Activated CD4-positive, alpha-beta T cell treated with anti-CD3 and anti-CD28 coated beads for 48 hours (primary cell): Measurements from ENCODE around the gene FCHO2.
"Not testable (repeated sequence)": the region's sequence is repeated elsewhere in the genome, so short reads cannot be mapped to it uniquely, and the experiment has no call there.

ENCODE experiments used
- DNase-seq: peaks from one replicate; pipeline ENCODE4 v3.0.0-alpha.2; 2020

The FCHO2 gene

GRCh38 chr5:72956324-72957140, 691 bp downstream of the FCHO2 start:
- peak; percentile 31 for DNase-seq

DNA sequence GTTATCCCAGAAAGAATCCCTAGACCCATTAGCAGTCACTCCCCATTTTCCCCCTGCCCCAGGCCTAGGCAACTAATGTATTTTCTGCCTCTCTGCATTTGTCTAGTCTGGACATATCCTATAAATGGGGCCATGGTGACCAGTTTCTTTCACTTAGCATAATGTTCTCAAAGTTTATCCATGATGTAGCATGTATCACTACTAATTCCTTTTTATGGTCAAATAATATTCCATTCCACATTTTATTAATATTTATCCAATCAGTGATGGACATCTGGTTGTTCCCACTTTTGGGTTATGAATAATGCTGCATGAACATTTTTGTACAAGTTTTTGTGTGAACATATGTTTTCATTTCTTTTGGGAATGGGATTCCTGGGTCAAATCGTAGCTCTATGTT, 1.5 kb downstream of the FCHO2 start:
- no peak for DNase-seq

GRCh38 chr5:72959257-72959656, 3.4 kb downstream of the FCHO2 start:
- DNase-seq = no peak

GRCh38 chr5:72974481-72974880, 18.6 kb downstream of the FCHO2 start:
- DNase-seq = not testable (repeated sequence)

DNA sequence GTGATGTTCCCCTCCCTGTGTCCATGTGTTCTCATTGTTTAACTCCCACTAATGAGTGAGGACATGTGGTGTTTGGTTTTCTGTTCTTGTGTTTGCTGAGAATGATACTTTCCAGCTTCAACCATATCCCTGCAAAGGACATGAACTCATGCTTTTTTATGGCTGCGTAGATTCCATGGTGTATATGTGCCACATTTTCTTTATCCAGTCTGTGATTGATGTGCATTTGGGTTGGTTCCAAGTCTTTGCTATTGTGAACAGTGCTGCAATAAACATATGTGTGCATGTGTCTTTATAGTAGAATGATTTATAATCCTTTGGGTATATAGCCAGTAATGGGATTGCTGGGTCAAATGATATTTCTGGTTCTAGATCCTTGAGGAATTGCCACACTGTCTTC, 21.0 kb downstream of the FCHO2 start:
- DNase-seq = not testable (repeated sequence)

GRCh38 chr5:72985719-72986118, 29.9 kb downstream of the FCHO2 start:
- no peak for DNase-seq

DNA sequence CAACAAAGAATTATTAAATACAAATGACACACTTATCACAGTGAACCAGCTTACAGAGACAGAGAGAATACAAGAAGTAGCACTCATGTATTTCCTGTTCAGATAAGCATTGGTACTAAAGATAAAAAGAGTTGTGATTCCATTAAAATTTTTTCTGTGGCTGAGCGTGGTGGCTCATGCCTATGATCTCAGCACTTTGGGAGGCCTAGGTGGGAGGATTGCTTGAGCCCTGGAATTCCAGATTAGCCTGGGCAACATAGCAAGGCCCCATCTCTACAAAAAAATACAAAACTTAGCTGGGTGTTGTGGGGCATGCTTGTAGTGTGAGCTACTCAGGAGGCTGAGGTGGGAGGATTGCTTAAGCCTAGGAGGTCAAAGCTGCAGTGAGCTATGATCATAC, 32.9 kb downstream of the FCHO2 start:
- no peak for DNase-seq

DNA sequence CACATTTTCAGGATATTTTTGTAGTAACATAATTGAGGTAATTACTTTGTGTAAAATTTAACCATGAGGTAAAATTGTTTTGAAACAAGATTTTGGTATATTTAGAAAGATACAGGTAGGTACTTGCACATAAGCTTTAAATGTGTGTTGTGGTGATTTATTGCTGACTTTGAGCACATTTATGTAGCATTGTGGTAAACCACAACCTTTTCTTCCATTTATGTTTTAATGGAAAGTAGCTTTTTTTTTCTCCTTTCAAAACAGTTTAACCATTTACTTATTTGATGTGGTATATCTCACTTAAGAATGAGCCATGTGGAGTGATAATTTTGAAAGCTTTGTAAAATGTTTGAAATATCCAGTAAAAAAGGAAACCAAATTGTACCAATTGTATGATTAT, 35.6 kb downstream of the FCHO2 start:
- DNase-seq = no peak

GRCh38 chr5:72994578-72994977, 38.7 kb downstream of the FCHO2 start:
- no peak for DNase-seq

GRCh38 chr5:72996632-72997031, 40.8 kb downstream of the FCHO2 start:
- DNase-seq = no peak

GRCh38 chr5:72999916-73000315, 44.1 kb downstream of the FCHO2 start:
- DNase-seq = no peak

DNA sequence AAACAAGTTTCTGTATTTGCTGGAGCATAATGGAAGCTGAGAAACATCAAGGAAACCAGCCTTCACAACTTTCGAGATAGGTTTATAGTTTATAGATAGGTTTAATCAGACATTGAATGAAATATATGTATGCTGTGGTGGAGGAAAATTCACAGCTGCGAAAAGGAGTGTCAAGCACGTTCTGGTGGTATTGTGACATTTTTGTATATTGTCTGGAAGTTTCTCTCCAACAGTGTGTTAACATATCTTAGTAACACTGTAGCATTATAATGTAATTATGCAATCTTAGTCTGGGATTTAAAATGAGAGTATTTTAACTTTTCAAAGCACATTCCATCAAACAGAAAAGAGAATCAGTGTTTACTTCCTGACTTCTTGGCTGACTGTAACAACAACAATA, 50.0 kb downstream of the FCHO2 start:
- no peak for DNase-seq

GRCh38 chr5:73007051-73007450, 51.2 kb downstream of the FCHO2 start:
- no peak for DNase-seq

DNA sequence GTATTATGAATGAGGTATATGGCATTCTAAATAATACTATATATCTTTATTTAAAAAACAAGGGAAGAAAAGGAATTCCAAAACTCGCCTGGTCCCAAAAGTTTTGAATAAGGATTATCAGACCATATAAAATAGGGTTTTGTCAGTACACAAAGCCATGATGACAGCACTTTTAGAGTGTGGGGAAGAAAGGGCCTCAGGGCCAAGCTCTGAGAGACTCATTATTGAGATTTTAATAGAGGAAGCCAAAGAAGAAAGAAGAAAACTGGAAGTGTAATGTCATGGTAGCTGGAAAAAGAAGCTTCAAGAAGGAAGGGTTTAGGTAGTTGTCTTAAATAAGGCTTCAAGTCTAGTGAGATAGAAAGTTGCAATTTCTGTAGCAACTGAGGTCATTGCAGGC, 53.0 kb downstream of the FCHO2 start:
- no peak for DNase-seq

DNA sequence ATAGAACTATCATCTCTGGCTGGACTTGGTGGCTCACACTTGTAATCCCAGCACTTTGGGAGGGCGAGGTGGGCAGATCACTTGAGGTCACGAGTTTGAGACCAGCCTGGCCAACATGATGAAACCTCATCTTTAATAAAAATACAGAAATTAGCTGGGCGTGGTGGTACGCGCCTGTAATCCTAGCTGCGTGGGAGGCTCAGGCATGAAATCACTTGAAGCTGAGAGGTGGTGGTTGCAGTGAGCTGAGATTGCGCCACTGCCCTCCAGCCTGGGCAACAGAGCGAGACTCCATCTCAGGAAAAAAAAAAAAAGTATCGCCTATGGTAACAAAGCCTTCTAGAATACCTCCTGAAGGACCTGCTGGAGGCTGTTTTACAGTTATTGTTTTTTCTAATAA, 55.8 kb downstream of the FCHO2 start:
- DNase-seq = not testable (repeated sequence)

GRCh38 chr5:73018892-73019291, 63.1 kb downstream of the FCHO2 start:
- DNase-seq = no peak

- DNase-seq = no peak
Measured at GRCh38 chr5:73019766-73020165, 63.9 kb downstream of the FCHO2 start.

DNA sequence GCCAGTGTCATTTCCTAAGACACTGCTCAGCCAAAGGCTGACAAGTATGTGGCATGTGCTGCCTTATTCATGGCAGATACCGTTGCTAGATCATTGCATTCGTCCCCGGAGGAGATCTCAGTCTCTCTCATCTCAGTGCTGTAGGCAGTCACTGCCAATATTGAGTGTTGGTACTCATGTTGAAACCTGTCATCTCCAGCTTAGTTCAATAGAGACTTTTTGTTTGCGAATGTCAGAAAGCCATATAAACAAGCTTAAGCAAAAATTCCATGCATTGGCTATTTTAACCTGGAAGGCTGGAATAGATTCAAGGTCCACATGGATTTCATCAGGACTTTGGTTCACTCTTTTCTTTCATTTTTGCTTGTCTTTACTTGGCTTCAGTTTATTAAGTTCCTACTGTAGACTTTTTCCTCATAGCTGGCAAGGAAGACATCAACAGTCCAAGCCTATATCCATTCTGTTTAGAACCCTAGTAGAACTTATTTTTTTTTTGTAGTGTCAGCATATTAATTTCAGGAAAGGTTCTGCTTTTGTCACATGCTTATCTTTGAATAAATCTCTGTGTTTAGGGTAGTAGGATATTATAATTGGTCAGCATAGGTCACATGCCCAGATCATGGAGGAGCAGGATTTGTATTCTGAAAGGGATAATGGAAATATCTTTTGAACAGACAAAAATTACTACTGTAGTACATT, 66.8 kb downstream of the FCHO2 start:
- DNase-seq = no peak

- DNase-seq = not testable (repeated sequence)
Measured at GRCh38 chr5:73024946-73025544, 69.2 kb downstream of the FCHO2 start.

DNA sequence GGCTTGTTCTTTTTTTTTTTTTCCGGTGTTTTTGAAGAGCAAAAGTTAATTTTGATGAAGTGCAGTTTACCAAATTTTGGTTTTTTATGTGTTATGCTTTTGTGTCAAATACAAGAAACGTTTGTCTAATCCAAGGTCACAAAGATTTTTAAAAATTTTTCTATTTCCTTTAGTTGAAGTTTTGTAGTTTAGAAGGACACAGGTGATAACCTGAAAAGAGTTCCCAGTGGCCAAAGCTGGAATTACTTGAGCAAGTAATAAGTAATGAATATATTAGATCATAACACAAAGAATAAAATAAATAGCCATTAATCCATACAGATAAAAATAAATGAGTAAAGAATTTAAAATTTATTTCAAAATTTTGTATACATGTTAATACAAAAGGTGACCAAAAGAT, 71.5 kb downstream of the FCHO2 start:
- DNase-seq = no peak

DNA sequence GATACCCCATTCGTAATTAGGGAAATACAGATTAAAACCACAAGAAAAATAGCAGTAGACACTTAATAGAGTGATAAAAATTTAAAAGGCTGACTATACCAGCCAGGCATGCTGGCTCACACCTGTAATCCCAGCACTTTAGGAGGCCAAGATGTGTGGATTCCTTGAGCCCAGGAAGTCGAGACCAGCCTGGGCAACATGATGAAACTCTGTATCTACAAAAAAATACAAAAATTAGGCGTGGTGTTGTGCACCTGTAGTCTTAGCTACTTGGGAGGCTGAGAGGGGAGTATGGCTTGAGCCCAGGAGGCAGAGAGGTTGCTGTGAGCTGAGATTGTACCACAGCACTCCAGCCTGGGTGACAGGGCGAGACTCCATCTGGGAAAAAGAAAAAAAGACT, 72.0 kb downstream of the FCHO2 start:
- DNase-seq = no peak

DNA sequence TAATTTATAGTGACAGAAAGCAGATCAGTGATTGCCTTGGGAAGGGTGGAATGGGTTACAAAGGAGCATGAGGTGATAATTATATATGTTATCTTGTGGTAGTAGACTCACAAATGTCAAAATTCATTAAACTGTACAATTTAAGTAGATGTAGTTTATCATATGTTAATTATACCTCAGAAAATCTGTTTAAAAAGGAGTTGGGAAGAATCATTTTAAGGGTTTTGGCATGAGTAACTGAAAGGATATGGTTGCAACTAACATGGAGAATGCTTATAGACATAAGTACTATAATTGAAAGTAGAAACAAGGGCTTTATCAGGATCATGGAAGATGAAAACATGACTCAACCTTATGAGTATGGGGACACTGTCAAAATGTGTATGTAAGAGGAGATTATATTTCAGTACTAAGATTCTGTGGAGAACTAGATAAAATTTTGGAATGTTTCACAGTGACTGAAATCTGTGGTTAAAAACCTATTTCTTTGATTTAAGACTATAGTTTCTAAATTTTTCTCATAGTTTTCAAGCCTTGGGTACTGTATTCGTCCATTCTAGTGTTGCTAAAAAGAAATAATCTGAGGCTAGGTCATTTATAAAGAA, 73.3 kb downstream of the FCHO2 start:
- DNase-seq = no peak

DNA sequence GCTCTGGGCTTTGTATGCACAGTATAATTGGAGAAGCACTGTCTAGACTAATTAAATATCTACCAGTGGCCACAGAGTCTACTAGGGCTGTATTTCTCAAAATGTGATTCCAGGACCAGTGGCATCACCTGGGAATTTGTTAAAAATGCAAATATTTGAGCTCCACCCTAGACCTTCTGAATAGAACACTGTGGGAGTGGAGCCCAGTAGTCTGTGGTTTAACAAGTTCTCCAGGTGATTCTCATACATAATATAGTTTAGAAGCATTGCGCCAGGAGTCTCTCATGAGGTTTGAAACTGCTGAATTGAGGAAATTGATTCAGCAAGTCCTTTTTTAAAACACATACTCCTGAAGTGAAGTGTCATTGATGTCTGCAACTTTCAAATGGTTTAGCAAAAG, 74.7 kb downstream of the FCHO2 start:
- no peak for DNase-seq

DNA sequence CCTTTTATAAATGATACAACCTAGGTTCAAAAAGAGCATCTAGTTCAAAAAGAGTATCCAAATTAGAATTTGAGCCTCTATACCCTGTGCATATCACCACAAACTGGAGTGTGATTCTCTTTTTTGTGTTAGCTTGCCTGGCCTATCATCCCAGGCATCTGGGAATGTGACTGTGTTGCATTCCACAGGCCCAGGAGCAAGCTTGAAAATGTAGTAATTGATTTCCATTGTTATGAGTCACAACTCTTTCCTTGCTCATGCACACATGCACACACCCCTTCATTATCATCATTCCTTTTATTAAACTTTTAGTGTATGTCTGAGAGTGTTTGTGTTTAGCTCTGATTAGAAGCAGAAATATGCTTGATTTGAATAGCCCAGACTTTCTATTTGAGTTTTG, 75.2 kb downstream of the FCHO2 start:
- no peak for DNase-seq
